Hepatocyte (in vitro differentiated cells): ENCODE data around the gene GALT.

Source experiments
- CTCF ChIP-seq: fragments of 200-600 bp; sonication (generic); IDR thresholded peaks from 2 replicates; pipeline ENCODE4 v1.5.1; 2016; ENCODE audit warnings: antibody characterized with exemption, mild to moderate bottlenecking; ENCODE audit not compliant: poor library complexity
- EZH2 ChIP-seq: fragments of 200-600 bp; sonication (generic); IDR thresholded peaks from 2 replicates; pipeline ENCODE4 v1.6.1; 2016; ENCODE audit warnings: antibody characterized with exemption, mild to moderate bottlenecking, borderline replicate concordance

GRCh38 chr9:34651321-34651720, 4.8 kb downstream of the GALT start:
- TF ChIP-seq EZH2 (no peak), CTCF (no peak)
